NCI-H2196 (cell line): ENCODE results near the gene LRFN3.
"Not testable (repeated sequence)": the region's sequence is repeated elsewhere in the genome, so short reads cannot be mapped to it uniquely, and the experiment has no call there.

Experiments used
- DNase-seq: peaks from one replicate; lab custom pipeline; 2025; ENCODE audit not compliant: unreplicated experiment; lab: John Stamatoyannopoulos, UW

The LRFN3 gene

DNA sequence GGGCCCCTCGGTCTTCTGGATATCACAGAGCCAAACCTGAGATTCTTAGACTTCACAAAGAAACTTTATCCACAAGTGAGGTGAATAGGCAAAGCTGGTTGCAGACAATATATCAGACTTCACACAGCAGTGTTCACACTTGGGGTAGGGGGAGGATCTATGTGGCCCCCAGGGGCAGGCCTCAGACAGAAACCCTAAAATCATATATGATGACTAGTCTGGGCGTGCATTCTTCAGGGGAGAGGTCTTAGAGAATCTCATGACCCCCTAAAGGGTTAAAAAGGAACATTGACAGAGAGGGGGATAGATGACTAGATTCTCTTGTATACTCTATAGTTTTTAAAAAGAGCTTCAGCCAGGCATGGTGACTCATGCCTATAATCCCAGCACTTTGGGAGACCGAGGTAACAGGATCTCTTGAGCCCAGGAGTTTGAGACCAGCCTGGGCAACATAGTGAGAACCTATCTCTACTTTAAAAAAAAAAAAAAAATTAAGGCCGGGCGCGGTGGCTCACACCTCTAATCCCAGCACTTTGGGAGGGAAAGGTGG, 30.9 kb upstream of the LRFN3 start:
- DNase-seq: no peak

DNA sequence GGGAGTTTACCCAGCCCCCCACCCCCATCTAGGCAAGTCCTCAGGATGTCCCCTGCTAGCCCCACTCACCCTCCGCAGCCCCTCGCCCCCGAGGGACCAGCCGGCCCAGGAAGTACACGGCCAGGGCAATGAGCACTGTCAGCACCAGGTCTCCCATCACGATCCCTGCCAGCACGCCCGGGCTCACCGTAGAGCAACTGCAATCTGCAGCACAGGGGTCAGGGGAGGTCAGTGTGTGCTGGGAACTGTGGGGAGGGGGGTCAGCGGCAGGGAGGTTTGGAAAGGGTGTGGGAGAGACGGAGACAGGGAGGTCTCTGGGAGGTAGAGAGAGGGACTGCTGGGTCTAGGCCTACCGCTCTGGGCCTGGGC, 28.8 kb upstream of the LRFN3 start:
- DNase-seq: no peak

DNA sequence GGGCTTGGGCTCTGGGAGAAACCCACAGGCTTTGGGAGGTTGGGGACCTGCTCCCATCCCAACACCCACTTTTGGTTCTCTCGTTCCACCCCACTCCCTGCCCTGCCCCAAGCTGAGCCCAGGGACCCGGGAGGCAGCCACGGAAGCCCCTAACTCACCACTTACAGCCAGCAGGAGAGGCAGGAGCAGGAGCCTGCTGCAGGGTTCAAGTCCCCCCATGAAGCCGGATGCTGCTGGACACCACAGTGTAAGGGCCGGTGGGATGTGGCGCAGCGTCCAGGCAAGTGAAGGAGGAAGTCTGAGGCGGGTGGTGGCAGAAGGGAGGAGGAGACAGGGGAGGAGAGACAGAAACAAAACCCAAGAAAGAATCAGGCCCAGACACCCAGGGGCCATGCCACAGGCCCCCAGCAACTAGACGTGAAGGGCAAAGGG, 28.1 kb upstream of the LRFN3 start, which contains the start of gene TYROBP:
Gene TYROBP, minus strand, starts transcription at position 286 of the 432 bp plus-strand sequence. Its CDS starts 67 bp downstream, at position 219.
- DNase-seq: no peak

DNA sequence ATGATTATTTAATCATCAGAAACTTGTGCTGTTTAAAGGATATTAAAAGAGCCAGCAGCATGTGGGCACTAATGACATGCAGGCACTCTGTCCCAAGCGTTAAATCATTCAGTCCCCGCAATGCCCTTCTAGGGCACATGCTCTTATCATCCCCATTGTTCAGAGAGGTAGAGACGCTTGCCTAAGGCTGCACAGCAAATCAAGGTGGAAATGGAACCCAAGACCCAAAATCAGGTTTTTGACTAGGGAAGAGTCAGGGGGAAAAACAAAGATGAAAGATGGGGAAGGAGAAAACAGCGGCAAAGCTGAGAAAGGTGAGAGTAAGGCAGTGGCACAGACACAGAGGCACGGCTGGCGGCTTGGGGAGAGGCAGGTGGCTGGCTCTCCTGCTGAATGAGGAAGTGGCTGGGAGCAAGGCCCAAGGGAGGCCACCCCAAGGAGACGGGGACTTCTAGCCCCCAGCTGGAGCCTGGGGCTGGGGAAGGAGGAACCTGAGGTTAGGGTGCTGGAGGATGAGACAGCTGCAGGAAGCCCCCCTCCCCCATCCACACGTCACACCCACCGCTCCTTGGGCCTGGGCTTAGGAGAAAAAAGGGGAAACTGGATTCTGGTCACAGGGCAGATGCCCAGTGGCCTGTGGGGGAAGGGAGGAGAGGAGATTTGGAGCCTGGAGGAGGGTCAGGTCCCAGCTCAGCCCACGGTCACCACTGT, 27.0 kb upstream of the LRFN3 start:
- no peak for DNase-seq

DNA sequence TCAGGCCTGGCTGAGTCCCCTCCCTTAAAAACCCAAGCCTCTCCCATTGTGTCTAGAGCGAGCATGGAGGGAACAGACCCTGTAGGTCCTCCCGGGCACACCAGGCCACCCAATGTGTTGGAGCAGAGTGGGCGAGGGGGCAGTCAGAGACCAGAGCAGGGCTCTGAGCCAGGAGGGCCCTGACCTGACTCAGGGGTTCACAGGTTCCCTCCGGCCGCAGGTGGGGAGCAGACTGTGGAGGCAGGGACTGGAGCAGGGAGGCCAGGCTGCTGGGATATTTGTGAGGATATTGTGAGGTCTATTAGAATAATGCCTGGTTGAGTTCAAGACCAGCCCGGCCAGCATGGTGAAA, 26.5 kb upstream of the LRFN3 start:
- DNase-seq: no peak

DNA sequence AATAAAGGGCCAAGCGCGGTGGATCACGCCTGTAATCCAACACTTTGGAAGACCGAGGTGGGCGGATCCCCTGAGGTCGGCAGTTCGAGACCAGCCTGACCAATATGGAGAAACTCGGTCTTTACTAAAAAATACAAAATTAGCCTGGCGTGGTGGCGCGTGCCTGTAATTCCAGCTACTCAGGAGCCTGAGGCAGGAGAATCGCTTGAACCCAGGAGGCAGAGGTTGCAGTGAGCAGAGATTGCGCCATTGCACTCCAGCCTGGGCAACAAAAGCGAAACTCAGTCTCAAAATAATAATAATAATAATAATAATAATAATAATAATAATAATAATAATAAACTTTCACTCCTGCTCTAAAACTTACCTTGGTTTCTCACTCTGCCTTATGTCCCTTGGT, 25.8 kb upstream of the LRFN3 start:
- DNase-seq: not testable (repeated sequence)

DNA sequence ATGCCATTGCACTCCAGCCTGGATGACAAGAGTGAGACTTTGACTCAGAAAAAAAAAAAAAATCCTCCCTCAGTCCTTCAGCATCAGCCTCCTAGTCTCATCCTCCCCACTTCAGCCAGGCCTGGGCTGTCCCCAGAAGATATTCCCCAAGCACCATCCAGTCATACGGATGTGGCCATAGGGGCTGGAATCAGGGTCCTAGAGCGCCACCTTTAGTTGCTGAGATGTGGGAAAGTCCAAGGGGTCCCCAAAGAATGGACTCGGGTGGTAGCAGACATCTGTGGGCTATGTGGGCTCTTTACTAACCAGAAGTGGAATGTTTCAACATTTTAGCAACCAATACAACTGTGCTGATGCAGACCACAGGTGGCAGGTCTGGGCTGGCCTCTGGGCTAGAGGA, 25.0 kb upstream of the LRFN3 start:
- no peak for DNase-seq

DNA sequence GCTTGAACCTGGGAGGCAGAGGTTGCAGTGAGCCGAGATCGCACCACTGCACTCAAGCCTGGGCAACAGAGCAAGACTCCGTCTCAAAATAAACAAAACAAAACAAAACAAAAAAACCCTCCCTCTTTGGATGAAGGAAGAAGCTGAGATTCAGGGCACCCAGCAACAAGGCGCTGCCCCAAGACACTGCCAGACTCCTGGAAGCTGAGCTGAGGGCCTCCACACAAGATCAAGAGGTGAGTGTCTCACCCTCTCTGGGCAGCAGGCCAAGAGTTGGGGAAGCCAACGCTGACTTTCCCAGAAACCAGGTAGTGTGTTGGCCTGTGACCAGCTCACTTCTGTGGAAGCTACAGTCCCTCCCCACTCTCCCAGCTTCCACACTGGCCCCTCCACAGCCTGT, 24.4 kb upstream of the LRFN3 start:
- DNase-seq: peak; percentile 91

DNA sequence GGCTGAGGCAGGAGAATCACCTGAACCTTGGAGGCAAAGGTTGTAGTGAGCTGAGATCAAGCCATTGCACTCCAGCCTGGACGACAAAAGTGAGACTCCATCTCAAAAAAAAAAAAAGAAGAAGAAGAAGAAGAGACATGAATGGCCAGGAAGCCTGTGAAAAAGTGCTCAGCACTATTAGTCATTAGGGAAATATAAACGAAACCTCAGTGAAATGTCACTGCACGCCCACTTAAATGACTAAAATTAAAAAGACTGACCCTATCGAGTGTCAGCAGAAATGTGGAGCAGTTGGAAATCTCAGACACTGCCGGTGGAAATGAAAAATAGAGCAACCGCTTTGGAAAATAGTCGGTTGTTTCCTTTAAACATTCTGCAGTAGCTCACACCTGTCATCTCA, 22.6 kb upstream of the LRFN3 start:
- no peak for DNase-seq

DNA sequence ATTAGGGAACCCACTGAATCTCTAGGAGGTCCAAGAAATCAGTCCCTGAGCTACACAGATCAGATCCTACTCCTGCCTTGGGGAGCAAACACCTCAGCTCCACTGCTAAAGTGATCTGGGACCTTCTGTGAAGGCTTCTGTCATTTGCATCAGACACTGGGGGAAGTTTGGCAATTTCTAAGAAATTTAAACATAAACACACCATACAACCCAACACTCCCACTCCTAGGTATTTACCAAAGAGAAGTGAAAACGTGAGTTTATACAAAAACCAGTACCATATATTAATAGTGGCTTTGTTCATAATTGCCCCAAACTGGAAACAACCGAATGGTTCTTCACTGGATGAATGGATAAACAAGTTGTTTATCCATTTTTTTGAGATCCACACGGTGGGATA, 20.7 kb upstream of the LRFN3 start:
- no peak for DNase-seq

DNA sequence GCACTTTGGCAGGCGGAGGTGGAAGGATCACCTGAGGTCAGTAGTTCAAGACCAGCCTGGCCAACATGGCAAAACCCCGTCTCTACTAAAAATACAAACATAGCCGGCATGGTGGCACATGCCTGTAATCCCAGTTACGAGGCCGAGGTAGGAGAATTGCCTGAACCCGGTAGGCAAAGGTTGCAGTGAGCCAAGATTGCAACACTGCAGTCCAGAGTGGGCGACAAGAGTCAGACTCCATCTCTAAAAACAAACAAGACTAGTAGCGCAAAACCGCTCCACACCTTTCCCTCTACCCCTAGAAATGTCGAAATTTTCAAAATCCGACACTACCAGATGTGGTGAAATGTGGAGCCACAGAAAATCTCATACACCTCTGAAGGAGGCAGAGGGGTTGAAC, 16.9 kb upstream of the LRFN3 start:
- no peak for DNase-seq

DNA sequence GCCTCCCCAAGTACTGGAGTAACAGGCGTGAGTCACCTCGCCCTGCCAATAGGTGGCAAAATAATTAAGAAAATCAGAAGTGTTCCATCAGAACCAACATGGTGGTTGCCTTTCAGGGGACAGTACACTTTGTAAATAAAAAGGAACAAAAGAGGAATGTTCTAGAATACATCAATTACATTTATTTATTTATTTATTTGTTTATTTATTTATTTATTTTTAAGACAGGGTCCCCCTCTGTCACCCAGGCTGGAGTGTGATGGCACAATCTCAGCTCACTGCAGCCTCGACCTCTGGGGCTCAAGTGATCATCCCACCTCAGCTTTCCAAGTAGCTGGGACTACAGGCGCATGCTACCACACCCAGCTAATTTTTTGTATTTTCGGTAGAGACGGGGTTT, 15.2 kb upstream of the LRFN3 start:
- DNase-seq: no peak

DNA sequence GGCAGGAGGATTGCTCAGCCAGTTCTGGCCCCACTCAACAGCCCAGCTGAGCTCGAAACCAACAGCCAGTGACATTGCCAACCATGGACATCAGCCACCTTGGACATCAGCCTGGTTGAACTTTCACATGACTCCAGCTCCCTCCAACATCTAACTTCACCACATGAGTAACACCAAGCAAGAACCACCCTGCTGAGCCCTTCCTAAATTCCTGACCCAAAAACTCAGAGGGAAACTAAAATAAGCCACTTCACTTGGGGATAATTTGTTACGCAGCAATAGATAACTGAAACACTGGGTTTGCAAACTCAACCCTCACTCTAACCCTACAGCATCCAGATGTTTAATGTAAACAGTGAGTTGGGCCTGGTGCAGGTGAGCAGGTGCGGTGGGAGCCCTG, 10.7 kb upstream of the LRFN3 start:
- no peak for DNase-seq

DNA sequence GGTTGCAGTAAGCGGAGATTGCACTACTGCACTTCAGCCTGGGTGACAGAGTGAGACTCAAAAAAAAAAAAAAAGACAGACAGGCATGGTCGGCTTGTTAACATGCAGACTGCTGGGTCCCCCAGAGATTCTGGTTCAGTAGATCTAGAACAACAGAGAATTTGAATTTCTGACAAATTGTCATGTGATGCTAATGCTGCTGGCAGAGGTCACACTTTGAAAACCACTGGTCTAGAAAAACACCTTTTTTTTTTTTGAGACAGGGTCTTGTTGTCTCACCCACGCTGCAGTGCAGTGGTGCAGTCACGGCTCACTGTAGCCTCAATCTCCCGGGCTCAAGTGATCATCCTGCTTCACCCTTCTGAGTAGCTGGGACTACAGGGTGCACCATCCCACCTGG, 7.7 kb upstream of the LRFN3 start:
- no peak for DNase-seq

DNA sequence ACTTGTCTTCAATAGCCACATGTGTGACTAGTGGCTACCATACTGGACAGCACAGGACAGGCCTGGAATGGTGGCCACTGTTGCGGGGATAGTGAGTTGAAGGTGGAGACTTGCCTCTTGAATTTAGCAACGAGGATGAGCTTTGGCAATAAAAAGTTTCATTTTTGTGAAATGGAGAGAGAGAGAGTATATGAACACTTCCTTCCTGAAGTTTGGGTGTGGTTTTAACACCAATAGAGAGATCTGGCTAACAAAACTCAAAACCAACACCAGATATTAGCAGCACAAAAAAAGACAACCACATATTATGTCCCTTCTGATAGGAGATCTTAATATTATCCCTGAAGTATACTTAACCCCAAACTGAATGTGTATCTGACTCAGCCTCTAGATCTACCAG, 6.3 kb upstream of the LRFN3 start:
- no peak for DNase-seq

DNA sequence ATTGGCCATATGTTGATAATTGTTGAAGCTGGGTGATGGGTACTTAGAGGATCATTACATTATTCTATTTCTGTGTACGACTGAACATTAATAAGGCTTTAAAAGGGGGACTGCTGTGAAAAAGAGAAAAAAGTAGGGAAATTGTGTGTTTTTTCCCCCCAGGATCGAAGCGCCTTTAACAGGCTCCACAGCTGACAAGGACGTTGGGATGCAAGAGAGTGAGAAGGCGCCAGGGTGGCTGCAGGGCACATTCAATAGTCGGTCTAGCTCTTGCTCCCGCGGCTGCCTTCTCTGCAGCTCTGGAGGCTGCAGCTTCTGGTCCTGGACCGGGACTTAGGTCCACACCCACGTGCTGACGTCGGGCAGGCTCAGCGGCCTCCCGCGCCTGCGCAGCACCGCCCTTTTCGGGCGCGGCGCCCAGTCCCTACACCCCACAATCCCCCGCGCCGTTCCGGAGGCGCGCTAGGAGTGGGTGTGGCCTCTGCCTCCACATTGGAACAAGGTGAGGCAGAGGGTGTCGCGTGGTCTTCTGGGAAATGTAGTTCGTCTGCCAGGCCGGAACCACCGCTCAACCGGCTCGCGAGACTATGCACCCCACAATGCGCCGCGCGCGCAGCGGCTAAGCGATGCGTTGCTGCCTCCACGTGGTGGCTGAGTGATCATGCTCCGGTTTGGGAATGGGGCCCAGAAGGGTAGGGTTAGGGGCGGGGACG, 4.9 kb upstream of the LRFN3 start:
- peak; percentile 99 for DNase-seq

DNA sequence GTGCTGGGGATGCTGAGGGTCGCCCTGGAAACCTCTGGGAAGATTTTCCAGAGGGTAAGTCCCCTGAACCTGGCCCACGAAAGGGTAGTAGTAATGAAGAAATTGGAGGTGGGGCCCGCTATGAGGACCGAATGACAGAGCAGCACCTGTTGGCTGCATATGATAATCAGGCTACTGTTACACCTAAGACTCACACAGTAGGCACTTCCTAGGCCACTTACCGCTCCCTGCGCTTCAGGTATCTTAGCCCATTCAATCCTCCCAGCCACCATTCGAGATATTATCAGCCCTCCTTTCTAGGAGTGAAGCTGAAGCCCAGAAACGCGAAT, 4.3 kb upstream of the LRFN3 start:
- DNase-seq: no peak

DNA sequence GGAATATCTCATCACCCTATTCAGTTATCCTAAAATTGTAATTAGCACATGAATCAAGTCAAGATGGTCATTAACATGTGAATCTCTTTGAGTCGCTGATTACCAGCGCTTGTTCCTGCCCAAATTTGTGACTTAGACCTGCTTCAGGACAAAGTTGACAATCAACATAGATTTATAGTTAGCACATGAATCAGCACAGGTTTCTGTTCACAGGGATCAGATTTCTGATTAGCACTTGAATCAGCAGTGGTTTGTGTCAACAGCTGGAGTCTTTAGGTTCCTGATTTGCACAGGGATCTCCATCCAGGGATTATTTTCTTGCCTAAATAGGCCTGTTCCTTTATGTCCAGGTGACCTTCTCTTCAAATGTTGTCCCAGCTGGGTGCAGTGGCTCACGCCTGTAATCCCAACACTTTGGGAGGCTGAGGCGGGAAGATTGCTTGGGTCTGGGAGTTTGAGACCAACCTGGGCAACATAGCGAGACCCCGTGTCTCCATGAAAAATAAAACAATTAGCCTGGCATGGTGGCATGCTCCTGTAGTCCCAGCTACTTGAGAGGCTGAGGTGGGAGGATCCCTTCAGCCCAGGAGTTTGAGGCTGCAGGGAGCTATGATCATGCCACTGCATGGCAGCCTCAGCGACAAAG, 3.8 kb upstream of the LRFN3 start:
- no peak for DNase-seq

DNA sequence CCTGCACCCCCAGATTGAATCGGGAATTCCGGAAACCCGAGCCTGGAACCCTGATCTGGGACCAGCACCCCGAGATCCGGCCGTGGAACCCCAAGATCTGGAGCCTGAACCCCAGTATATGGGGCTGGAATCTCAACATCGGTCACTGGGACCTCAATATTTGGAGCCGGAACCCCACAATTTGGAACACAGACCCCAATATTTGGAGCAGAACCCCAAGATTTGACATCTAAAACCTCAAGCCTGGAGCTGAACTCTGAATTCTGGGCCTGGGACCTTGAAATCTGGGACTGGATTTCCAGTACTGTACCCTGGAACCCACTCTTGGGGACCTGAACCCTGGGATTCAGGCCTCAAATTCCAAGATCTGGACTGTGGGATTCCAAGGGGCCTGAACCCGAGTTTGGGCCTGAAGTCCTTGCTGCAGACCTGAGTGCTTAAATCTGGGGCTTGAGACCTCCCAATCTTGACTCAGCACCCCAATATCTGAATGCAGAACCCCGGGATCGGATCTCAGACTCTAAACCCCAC, 629 bp downstream of the LRFN3 start:
- no peak for DNase-seq

DNA sequence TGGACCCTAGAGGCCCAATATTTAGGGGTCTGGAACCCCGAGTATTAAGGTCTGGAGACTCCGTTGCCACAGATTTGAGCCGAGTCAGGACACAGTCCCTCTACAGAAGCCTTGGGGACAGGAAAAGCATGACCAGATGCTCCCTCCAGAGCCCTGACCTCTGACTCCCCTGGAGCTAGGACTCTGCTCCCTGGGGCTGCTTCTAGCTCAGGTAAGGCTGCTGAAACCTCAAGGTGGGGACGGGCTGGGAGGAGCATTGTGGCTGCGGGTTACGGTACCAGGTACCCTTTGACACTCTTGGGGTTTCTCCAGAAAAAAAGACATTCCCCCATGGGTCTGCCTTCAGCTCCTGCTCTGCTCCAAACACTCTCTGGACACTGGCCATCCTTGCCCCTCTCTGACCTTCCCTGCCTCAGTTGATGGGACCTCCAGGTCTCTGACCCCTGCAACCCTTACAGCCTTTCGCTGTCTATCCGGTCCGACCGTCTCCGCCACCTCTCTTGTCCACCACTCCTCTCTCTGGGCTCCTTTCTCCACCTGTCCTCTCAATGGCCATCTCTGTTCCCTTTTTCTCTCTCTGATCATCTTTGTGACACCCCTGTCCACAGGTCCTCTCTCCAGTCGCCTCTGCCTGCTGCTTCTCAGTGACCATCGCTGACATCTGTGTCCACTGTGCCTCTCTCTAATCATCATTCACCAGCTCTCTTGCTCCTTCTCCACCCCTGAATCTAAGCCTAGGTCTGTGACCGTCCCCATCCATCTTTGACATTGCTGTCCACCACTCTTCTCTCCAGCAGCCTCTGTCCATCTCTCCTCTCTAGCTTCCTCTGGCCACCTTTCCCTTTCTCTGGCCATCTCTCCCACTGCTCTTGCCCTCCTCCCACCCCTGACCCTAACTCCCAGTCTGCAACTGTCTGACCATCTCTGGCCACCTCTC, 1.4 kb downstream of the LRFN3 start:
- no peak for DNase-seq
